Dermis microvascular lymphatic vessel endothelial cell (primary cell): ENCODE data around the gene KIT. TPM values are rescaled to one million over a fixed set of nuclear protein-coding genes. Genes with fewer than 3 reads are reported as not detected.

Source experiments
- DNase-seq, 2 donors: peaks; one replicate each; pipeline versions ENCODE4 v3.0.0 to v3.0.0-alpha.2; 2010; ENCODE audit warnings: low read depth in 2 of 2
- total RNA-seq: library from RNA; depleted of rRNA; stranded (reverse); fragments of >200 nt; gene quantifications from 2 replicates; pipeline ENCODE4 v1.2.1, GENCODE V29; 2014

The KIT gene
- total RNA-seq, 1 donor from 2014 or later: 1.2 TPM

DNA sequence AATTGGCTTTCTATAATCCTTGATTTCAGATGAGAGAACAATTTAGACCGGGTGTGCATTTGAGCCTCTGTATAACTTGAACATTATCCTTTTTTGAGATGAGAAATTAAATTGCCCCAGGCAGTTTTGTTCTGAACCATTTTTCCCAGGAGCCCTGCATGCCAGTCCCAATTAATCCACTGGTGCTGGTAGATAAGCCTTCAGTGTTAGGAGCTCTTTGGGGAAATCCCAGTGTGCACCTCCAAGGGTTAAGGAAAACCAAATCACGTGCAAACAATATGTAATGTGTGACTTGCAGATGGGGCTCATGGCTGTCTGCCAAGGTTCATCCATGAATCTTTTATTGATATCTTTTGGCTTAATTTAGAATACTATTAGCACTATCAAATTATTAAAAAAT is 43.2 kb downstream of the KIT start:
- DNase-seq: no peak

DNA sequence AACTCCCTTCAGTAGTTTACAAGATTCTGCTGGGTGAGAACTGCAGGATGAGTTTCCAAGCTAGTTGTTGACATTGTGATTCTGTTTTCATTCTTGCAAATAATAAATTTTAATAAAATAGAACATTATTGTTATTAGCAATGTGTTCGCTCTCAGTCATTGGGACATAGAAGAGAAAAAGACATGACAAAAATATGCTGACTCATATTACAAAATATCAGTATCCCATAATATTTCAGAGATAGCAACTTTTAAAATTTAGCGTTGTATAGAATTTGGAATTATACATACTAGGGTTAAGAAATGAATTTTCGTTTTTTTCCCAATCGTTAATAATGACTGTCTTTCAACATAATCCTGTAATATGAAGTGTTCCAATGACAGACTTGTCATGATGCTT is 45.4 kb downstream of the KIT start:
- no peak for DNase-seq

DNA sequence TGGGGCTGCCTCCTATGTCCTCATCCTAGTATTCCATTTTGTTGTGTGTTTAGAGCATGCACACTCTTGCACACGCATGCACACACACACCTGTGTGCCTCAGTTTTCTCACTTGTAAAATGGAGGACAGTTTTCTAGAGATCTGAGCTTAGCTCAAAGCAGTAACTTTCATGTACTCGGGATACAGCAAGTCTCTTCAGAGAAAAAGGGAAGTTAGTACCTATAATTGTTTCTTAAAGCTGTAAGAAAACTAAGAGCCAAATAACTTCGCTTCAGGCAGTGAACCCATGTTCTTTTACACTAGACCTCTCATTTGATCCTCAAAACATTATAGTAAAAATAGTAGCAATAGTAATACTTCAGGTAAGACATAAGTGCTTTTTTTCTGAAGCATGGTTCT is 49.6 kb downstream of the KIT start:
- no peak for DNase-seq

DNA sequence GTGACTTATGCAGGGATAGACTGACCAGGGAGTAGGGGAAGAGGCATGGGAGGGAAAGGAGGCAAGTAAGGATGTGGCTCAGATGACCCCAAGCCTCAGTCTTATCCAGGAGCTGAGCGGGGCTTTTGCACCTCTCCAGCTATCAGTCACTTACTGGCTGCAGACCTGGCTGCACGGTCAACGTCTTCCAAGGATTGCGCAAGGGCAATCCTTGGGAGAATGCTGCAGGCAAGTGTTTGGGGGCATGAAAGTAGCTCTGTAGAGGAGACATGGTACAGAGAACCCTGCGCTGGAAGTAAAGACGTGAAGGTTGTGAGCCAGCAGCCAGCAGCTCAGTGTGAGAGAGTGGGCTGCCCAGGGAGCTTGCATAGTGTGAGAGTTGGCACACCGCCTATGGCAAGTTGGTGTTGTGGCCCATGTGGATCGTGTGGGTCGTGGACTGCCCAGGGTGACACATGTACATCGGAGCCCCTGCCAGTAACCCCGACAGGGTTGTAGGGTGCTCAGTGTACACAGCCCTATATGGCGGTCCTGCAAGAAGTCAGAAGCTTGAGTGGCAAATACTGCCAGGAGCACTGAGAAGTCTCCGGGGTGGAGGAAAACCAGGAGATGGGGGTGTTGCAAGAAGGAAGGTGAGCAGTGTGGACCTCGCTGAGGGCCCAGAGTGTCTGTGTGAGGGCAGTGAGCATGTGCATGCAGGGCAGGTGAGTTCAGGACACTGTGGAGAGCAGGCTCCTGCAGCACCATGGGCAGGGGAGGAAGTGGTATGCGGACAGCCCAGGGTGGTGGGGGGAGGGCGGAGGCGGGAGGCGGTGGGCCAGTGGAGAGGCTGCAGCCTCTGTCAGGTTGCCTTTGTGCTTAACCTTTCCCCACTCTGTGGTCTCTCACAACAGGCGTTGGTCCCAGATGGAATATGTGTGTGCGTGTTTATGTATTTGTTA is 50.9 kb downstream of the KIT start:
- no peak for DNase-seq

DNA sequence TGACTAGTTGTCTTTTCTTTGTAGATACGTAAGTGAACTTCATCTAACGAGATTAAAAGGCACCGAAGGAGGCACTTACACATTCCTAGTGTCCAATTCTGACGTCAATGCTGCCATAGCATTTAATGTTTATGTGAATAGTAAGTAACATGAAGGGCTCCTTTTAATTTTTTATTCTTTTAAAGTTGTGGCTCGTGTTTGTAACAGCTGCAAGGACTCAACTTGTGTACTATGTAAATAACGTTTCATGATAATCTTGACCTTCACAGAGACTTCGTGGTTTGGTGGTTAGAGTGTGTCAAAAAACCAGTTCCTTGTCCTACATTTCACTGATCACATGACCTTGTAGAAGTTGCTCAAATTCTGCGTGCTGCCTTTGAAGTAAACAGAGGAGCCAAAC is 51.6 kb downstream of the KIT start:
- DNase-seq: no peak

DNA sequence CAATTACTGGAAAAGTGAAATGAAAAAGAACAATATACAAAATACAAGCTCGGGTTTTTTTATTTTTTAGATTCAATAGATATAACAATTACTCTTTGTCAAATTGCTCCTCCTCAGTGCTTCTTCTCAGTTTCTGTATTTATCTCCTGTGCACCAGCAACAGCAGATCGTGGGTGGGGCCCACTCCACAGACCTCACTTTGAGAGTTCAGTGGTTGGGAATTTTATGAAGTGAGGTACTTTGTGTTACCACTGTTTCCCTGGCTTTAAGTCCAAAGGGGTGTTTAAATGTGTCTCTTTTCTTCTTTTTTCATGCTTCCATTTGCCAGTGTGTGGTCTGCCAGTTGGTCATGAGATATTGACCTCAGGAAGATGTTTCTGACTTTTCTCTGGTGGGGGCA is 54.4 kb downstream of the KIT start:
- no peak for DNase-seq

DNA sequence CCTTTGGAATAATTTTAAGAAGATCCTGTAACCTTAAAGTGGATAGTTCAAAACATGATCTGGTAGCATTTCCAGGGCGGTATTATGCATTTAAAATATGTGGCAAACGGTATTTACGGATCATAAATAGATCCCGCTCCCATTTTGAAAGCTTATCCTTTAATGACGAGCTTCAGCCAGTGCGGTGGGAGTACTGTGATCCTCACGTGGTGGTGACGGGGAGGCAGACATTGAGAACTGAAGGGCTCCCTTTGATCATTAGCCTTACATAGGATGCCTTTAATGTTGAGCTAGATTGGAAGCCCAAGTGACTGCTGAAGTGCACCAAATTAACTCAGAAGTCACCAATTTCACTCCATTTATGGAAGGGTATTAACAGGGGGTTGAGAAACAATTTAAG is 56.9 kb downstream of the KIT start:
- no peak for DNase-seq

DNA sequence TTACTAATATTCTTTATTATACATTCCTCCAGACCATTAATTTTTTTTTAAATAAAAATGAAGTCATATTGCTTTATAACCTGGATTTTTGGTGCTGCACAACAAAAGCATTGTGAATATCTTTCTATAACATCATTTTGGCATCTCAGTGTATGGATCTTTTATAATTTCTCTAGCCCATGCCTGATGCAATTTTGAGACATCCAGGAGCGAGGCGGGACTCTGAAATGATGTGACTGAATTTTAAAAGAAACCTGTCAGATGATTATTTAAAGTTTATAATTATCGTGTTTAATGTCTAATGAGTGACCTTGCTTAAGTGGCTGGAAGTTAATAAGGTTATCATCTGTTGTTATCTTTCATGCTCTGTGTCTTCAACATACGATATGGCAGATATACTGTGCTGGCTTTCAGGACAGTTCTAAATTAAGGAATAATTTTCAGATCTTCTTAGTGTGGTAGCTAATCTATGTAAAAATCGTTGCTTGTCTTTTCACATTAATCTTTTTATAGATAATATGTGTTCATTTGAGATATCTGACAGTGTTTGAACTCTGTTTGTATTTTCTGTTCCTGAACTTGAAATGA is 58.8 kb downstream of the KIT start:
- no peak for DNase-seq

DNA sequence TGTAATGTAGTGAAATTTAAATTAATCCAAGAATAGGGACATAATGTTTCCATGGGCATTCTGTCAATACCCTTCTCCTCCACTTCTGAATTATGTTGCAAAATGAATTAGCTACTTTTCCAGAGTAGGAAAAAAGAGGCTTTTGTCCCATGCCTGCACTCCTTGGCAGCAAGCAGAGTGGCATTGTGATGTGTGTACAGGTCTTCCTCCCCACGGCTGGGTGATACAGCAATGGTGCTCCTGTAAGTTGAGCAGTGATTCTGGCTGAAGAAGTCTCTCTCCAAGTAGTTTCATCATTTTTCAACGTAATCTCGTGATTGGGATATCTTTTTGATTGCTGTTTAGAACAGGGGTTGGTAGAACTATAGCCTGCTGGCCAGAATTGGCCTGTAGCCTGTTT is 59.9 kb downstream of the KIT start:
- no peak for DNase-seq

DNA sequence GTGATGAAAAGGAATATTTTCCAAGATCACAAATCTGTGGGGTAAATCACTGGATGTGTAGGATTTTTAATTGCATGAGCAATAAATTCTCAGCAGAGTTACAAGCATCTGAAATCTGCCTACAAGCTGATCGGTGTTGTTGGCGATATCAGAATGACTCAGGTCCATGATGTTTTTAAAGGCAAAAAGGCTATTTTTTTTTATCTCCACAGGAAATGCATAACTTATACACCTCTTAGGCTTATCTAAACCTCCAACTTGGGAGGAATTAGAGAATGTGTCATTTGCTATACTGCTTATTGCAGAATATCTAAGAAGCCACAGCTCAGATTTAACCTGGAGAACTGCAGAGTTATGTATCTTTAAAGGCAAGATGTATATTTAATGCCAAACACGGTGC is 61.6 kb downstream of the KIT start:
- DNase-seq: no peak

DNA sequence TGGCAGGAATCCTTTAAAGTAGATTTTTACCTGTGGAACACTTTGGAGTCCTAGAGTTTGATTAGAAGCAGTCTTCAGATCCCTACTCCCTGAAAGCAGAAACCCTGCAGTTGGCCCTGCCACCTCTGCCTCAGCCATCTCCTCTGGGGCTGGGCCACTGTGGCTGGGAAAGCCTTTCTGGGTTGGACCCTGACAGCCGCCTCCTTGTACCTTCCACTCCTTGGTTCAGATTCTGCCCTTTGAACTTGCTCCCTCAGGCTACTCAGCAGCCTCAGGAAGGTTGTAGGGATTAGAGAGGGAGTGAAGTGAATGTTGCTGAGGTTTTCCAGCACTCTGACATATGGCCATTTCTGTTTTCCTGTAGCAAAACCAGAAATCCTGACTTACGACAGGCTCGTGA is 65.5 kb downstream of the KIT start:
- no peak for DNase-seq

DNA sequence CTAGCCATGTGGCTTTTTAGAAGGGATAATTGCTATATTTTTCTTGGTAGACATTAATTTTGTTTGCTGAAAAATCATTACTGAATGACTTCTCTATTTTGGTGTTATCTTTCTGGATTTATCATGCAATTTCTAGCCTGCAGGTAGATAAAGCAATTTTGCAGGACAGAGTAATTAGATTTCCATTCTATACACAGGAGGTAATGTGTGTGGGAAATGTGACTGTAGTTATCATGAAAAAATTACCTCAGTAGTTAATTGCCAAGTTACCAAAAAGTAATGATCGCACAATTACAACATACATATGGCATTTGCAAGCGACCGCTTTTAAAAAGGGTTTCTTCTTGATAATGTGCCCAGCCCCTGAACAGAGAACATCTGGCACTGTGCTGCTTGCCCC is 66.1 kb downstream of the KIT start:
- no peak for DNase-seq

DNA sequence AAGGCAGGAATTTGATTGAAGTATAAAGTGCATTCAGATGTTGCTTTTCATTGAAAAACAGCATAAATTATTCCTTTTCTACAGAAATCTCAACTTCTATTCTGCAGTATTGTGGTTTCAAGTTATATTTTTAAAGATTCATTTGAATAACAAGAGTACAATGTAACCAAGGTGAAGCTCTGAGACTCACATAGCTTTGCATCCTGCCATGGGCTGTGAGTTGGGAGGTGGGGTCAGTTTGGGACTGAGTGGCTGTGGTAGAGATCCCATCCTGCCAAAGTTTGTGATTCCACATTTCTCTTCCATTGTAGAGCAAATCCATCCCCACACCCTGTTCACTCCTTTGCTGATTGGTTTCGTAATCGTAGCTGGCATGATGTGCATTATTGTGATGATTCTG is 69.2 kb downstream of the KIT start:
- DNase-seq: no peak

DNA sequence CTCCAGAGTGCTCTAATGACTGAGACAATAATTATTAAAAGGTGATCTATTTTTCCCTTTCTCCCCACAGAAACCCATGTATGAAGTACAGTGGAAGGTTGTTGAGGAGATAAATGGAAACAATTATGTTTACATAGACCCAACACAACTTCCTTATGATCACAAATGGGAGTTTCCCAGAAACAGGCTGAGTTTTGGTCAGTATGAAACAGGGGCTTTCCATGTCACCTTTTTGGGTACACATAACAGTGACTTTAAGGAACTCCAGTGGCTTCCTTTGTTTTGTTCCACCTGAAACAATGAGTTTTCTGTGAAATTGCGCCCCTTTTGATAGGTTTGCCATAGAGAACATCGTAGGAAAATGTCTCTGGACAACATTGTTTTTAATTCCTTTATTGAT is 69.6 kb downstream of the KIT start:
- DNase-seq: no peak

DNA sequence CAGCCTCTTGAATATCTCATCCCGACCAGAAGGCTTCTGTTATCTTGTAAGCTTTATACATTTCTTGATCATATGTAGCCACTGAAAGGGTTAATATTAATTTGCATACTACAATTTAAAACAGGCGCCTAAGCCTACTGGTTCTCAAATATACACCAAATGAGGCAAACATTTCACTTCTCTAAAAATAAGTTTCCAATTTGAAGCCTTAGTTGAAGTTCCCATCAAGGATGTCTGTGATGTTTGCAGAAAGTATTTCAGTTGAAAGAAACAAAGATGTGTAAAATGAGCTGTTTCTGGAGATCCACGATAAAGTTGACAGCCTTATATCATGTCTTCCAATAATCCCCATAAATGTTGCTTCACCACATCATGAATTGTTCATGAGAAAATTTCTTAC is 70.6 kb downstream of the KIT start:
- DNase-seq: no peak

DNA sequence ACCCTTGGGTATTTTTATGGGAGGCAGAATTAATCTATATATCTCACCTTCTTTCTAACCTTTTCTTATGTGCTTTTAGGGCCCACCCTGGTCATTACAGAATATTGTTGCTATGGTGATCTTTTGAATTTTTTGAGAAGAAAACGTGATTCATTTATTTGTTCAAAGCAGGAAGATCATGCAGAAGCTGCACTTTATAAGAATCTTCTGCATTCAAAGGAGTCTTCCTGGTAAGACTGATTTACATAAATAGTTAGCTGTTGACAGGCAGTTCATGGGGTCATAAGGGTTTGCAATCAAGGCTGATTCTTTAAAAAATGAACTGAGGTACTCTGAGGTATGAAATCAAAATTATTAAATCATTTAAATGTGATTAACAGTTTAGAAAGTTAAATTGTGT is 71.5 kb downstream of the KIT start:
- DNase-seq: no peak

DNA sequence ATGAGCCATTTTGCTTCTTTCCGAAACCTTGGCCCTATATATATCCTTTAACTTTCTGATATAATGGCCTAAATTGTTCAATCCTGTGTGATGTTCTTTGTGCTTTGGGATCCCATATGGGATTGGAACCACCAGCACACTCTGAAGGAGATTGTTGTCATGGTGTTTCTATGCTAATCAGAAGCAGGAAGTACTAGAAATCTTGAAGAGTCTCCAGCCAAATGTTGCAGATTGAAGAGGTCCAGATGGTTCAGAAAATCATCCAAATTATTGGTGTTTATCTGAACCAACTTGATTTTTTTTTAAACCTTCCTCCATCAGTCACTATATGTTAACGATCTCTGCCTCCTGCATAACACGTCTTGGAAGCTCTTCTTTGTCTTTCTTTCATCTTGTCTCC is 72.8 kb downstream of the KIT start:
- DNase-seq: no peak

DNA sequence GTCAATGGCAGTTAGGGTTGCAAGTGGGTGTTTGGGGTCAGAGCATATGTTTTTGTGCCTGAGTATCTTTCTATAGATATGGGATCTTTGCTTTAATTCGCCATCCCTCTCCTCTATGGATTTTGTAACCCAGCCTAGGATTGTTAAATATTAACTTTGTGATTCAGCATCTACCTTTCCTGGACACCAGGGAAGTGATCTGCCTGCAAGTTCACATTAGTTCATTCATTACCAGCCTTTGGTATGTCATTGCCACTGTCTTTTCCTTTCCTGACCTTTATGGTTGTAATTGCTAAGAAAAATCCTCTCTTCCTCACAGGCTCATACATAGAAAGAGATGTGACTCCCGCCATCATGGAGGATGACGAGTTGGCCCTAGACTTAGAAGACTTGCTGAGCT is 73.8 kb downstream of the KIT start:
- DNase-seq: no peak

DNA sequence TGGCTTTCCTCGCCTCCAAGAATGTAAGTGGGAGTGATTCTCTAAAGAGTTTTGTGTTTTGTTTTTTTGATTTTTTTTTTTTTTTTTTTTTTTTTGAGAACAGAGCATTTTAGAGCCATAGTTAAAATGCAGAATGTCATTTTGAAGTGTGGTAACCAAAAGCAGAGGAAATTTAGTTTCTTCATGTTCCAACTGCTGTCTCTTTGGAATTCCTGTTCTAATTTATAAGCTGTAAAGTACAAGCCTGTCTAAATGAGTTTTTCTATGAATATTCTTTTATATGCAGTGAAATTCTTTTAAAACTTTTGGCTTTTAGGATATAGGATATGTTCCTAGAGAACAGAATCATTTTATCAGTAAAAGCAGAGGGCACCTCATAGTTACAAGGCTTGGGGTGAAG is 74.2 kb downstream of the KIT start:
- DNase-seq: no peak

DNA sequence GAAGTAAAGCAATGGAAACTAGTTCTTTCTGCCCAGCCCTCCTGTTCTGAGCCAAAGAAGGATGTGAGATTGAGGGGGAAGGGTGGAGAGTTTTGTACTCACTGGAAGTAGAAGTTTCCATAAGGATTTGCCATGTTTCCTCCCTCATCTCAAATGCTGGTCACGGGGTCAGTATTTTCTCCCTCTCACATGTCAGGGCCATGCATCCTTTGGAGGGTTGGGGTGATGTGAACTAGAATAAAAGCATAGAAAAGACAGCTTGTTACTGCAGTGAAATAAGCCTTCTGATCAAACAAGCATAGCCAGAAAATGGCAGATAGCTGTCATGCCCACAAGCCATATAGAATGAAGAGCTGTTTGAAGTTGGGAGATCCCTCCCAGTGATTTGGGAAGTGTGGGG is 79.7 kb downstream of the KIT start:
- no peak for DNase-seq

DNA sequence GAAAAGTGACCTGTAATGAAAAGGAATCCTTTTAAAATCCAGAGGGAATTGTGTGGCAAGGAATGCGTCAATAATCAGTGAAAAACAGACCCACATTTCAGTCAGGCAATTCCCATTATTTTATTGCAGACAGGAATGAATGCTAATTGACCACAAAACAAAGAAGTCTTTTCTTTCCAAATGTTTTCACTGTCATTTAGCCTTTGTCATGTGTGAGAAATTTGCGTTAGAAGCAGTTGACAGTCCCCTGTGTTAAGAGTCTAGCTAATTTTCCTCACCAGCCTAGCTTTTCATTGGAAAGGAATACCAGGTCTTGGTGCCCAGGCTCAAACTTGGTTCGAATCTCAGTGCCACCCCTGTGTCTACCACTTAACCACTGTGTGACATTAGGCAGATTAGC is 83.4 kb downstream of the KIT start:
- no peak for DNase-seq

DNA sequence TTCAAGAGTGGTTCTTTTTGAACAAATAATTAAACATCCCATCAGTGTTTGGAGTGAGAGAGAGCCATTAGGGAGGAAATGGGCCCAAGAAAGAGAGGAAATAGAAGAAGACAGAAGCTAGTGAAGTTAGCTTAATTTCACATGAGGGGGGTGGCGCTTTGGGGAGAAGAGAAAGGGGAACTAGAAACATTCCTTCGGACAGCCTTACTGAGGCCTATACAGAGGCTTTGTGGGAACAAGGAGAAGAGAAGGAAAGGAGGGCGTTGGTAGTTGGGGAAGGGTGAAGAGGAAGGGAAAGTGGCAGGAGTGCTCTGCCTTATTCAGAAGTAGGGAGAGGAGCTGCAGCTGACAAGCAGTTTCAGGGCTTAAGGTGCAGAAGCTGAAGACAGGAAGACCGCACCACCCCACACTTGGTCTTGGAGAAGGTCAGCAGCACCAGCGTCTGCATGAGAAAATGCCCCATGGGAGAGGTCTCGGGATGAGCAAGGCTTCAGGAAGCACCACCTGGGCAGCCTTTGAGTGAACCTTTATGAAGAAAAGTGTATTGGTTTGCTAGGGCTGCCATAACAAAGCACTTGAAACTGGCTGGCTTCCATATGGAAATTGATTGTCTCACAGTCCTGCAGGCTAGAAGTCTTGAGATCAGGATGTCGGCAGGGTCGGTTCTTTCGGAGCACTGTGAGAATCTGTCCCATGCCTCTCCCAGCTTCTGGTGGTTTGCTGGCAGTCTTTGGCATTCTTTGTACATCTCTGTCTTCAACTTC is 85.1 kb downstream of the KIT start:
- no peak for DNase-seq

DNA sequence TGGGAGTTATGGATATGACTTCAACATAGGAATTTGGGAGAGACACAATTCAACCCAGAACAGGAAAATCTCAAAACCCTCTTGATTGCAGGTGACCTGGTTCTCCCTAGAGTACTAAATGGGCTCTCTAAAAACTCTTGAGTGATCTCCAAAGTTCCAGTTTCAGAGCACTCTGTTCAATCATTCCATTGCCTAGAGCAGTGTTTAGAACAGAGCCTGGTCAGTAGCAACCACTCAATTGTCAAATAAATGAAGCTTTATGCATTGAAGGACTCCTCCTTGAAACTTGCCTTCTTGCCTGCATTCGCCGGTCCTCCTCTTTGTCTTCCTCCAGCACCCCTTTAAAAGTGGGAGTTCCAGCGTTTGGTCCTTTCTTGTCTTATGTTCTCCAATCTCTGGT is 85.8 kb downstream of the KIT start:
- DNase-seq: no peak
